Neural cell (in vitro differentiated cells): ENCODE measurements around the gene SRCIN1. TPM values are rescaled to one million over a fixed set of nuclear protein-coding genes. Genes with fewer than 3 reads are reported as not detected.

Source experiments
- H2AFZ ChIP-seq: fragments of 200-600, 300-800 bp; sonication (generic), shearing (Covaris generic); 2 replicates; pipeline ENCODE4 v1.6.0; 2014; ENCODE audit warnings: low read depth, mild to moderate bottlenecking, antibody characterized with exemption, low read length, moderate library complexity
- H3F3A ChIP-seq: fragments of 200-600 bp; shearing (Covaris generic); 2 replicates; pipeline ENCODE4 v1.6.1; 2016; ENCODE audit warnings: mild to moderate bottlenecking, moderate library complexity, mixed read lengths, antibody characterized with exemption, low read length; ENCODE audit not compliant: insufficient read depth, poor library complexity, severe bottlenecking
- H3K27ac ChIP-seq: fragments of 200-600, 300-800 bp; sonication (generic), shearing (Covaris generic); 2 replicates; pipeline ENCODE4 v1.5.1; 2014; ENCODE audit warnings: mild to moderate bottlenecking, low read length, moderate library complexity
- H3K27me3 ChIP-seq: fragments of 300-800, 200-600 bp; sonication (generic), shearing (Covaris generic); 2 replicates; pipeline ENCODE4 v1.6.0; 2014; ENCODE audit warnings: mild to moderate bottlenecking, low read depth, low read length, moderate library complexity; ENCODE audit not compliant: insufficient read depth
- H3K36me3 ChIP-seq: fragments of 300-800, 200-600 bp; sonication (generic), shearing (Covaris generic); 2 replicates; pipeline ENCODE4 v1.5.1; 2014; ENCODE audit warnings: mild to moderate bottlenecking, antibody characterized with exemption, low read length, moderate library complexity; ENCODE audit not compliant: insufficient read depth
- H3K4me2 ChIP-seq: fragments of 300-800, 200-600 bp; sonication (generic), shearing (Covaris generic); 2 replicates; pipeline ENCODE4 v1.6.0; 2014; ENCODE audit warnings: mild to moderate bottlenecking, low read length
- H3K4me3 ChIP-seq: fragments of 300-800, 200-600 bp; sonication (generic), shearing (Covaris generic); 2 replicates; pipeline ENCODE4 v1.5.1; 2014; ENCODE audit warnings: mild to moderate bottlenecking, low read length, moderate library complexity
- H3K79me2 ChIP-seq: fragments of 200-600 bp; shearing (Covaris generic); replicated peaks from 2 replicates; pipeline ENCODE4 v1.6.0; 2014; ENCODE audit warnings: mild to moderate bottlenecking, low read length, moderate library complexity; ENCODE audit not compliant: insufficient read depth
- H3K9ac ChIP-seq: fragments of 300-800, 200-600 bp; sonication (generic), shearing (Covaris generic); 2 replicates; pipeline ENCODE4 v1.6.1; 2016; ENCODE audit warnings: mild to moderate bottlenecking, low read length, mixed read lengths
- H3K9me2 ChIP-seq: fragments of 200-600 bp; shearing (Covaris generic); 2 replicates; pipeline ENCODE4 v1.6.1; 2016; ENCODE audit warnings: mild to moderate bottlenecking, low read length, mixed read lengths; ENCODE audit not compliant: insufficient read depth
- H3K9me3 ChIP-seq: fragments of 200-600, 300-800 bp; sonication (generic), shearing (Covaris generic); 2 replicates; pipeline ENCODE4 v1.6.1; 2016; ENCODE audit warnings: mild to moderate bottlenecking, mixed run types, low read length, moderate library complexity, mixed read lengths
- H4K20me1 ChIP-seq: fragments of 200-600 bp; shearing (Covaris generic); 2 replicates; pipeline ENCODE4 v1.6.1; 2016; ENCODE audit warnings: mild to moderate bottlenecking, mixed run types; ENCODE audit not compliant: insufficient read depth
- EP300 ChIP-seq: fragments of 450-650 bp; conservative IDR thresholded peaks from 2 replicates; pipeline ENCODE4 v1.6.1; 2014; ENCODE audit warnings: antibody characterized with exemption, mild to moderate bottlenecking, moderate library complexity; ENCODE audit not compliant: poor library complexity, severe bottlenecking
- EZH2 ChIP-seq: fragments of 200-600, 300-800 bp; shearing (Covaris generic), sonication (generic); IDR thresholded peaks from 2 replicates; pipeline ENCODE4 v1.6.1; 2014; ENCODE audit warnings: antibody characterized with exemption, low read length, borderline replicate concordance, mild to moderate bottlenecking; ENCODE audit not compliant: insufficient read depth, poor library complexity, severe bottlenecking
- MXI1 ChIP-seq: fragments of 450-650 bp; conservative IDR thresholded peaks from 2 replicates; pipeline ENCODE4 v1.6.1; 2014; ENCODE audit warnings: antibody characterized with exemption, mild to moderate bottlenecking; ENCODE audit not compliant: poor library complexity, severe bottlenecking
- POLR2AphosphoS5 ChIP-seq: IDR thresholded peaks from 2 replicates; pipeline ENCODE4 v1.6.1; 2012
- RAD21 ChIP-seq: fragments of 450-650 bp; conservative IDR thresholded peaks from 2 replicates; pipeline ENCODE4 v1.6.1; 2014; ENCODE audit warnings: antibody characterized with exemption, mild to moderate bottlenecking, moderate library complexity
- REST ChIP-seq: IDR thresholded peaks from 2 replicates; pipeline ENCODE4 v1.6.1; 2012; ENCODE audit warnings: borderline replicate concordance
- SMC3 ChIP-seq: fragments of 450-650 bp; conservative IDR thresholded peaks from 2 replicates; pipeline ENCODE4 v1.6.1; 2014; ENCODE audit warnings: antibody characterized with exemption, mild to moderate bottlenecking, moderate library complexity; ENCODE audit not compliant: poor library complexity
- TAF1 ChIP-seq: IDR thresholded peaks from 2 replicates; pipeline ENCODE4 v1.6.1; 2012; ENCODE audit warnings: low read depth
- polyA plus RNA-seq: library from polyadenylated mRNA; depleted of rRNA; stranded (reverse); fragments of >200 nt; gene quantifications from 2 replicates; pipeline ENCODE4 v1.2.3, GENCODE V29; 2014
- TF ChIP-seq, protein P1 (sequence below): fragments of 450-650 bp; IDR thresholded peaks from 2 replicates; pipeline ENCODE4 v1.5.1; 2014; ENCODE audit warnings: antibody characterized with exemption, mild to moderate bottlenecking, moderate library complexity; ENCODE audit not compliant: poor library complexity, severe bottlenecking

The SRCIN1 gene
- polyA plus RNA-seq, 1 donor from 2014 or later, result 18.0 TPM

GRCh38 chr17:38539386-38539785 is 66.4 kb downstream of the SRCIN1 start:
- Histone ChIP-seq H2AFZ (no peak overlapping the region), H3K9me3 (no peaks in the 10 kb centered on the region), H3F3A (no peaks in the 10 kb centered on the region), H3K9me2 (no peaks in the 10 kb centered on the region), H3K4me3 (no peak overlapping the region), H4K20me1 (no peaks in the 10 kb centered on the region), H3K4me2 (no peak overlapping the region), H3K79me2 (no peaks in the 10 kb centered on the region), H3K9ac (no peak overlapping the region), H3K27ac (no peak overlapping the region), H3K36me3 (no peaks in the 10 kb centered on the region), H3K27me3 (no peaks in the 10 kb centered on the region)
- TF ChIP-seq SMC3 (no peak), MXI1 (no peak), RAD21 (no peak), EZH2 (no peak), EP300 (no peak), REST (no peak)
- TF ChIP-seq, protein P1, sequence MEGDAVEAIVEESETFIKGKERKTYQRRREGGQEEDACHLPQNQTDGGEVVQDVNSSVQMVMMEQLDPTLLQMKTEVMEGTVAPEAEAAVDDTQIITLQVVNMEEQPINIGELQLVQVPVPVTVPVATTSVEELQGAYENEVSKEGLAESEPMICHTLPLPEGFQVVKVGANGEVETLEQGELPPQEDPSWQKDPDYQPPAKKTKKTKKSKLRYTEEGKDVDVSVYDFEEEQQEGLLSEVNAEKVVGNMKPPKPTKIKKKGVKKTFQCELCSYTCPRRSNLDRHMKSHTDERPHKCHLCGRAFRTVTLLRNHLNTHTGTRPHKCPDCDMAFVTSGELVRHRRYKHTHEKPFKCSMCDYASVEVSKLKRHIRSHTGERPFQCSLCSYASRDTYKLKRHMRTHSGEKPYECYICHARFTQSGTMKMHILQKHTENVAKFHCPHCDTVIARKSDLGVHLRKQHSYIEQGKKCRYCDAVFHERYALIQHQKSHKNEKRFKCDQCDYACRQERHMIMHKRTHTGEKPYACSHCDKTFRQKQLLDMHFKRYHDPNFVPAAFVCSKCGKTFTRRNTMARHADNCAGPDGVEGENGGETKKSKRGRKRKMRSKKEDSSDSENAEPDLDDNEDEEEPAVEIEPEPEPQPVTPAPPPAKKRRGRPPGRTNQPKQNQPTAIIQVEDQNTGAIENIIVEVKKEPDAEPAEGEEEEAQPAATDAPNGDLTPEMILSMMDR, result no peak

DNA sequence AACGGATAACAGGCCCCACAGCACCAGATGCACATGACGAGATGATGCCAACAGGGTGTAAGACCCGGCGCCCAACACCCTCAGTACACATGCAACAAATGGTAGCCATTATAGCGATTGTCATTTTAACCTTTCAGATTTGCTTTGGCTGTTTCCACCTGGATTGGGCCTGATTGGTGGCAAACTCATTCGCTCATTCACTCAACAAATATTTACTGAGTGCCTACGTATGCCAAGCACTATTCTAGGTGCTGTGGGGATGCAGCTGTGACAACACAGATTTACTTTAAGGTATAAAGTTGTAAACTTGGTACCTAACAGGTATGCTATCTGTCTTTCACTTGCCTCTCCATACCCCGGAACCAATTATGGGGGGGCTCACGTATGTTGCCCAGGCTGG is 66.8 kb downstream of the SRCIN1 start:
- no peaks in the 10 kb centered on the region for H4K20me1 ChIP-seq
- H3K9me3 ChIP-seq, result no peaks in the 10 kb centered on the region
- no peaks in the 10 kb centered on the region for H3K36me3 ChIP-seq
- H3F3A ChIP-seq, result no peaks in the 10 kb centered on the region
- H2AFZ ChIP-seq, result no peak overlapping the region
- no peaks in the 10 kb centered on the region for H3K27me3 ChIP-seq
- H3K27ac ChIP-seq, result no peak overlapping the region
- H3K4me3 ChIP-seq, result no peak overlapping the region
- no peak for TF ChIP-seq RAD21
- no peak for TF ChIP-seq EZH2
- no peak for TF ChIP-seq REST
- TF ChIP-seq TAF1, result no peak
- TF ChIP-seq MXI1, result no peak
- TF ChIP-seq EP300, result no peak
- TF ChIP-seq POLR2AphosphoS5, result no peak
- no peak for TF ChIP-seq SMC3
- TF ChIP-seq, protein P1, result no peak
- no peaks in the 10 kb centered on the region for H3K9me2 ChIP-seq
- H3K79me2 ChIP-seq, result no peaks in the 10 kb centered on the region
- no peak overlapping the region for H3K9ac ChIP-seq
- no peak overlapping the region for H3K4me2 ChIP-seq
